ENCODE measurements around the gene BAIAP2L2.
"Not testable (repeated sequence)": the region's sequence is repeated elsewhere in the genome, so short reads cannot be mapped to it uniquely, and the experiment has no call there.

BAIAP2L2 gene

GRCh38 chr22:38080474-38080849 is 30.0 kb downstream of the BAIAP2L2 start:
- DNase-seq: no peak

- DNase-seq: no peak
Observed at GRCh38 chr22:38079804-38080203, 30.7 kb downstream of the BAIAP2L2 start.

- DNase-seq: not testable (repeated sequence)
Observed at GRCh38 chr22:38079208-38079607, 31.3 kb downstream of the BAIAP2L2 start.

- no peak for DNase-seq
Observed at GRCh38 chr22:38078046-38078840, 32.2 kb downstream of the BAIAP2L2 start.

- no peak for DNase-seq
Observed at GRCh38 chr22:38077595-38077994, 32.9 kb downstream of the BAIAP2L2 start.

- DNase-seq: no peak
Observed at GRCh38 chr22:38077096-38077495, 33.4 kb downstream of the BAIAP2L2 start.

- no peak for DNase-seq
Observed at GRCh38 chr22:38075961-38076360, 34.5 kb downstream of the BAIAP2L2 start.

- DNase-seq: no peak
Observed at GRCh38 chr22:38075105-38075825, 35.2 kb downstream of the BAIAP2L2 start.

- DNase-seq: no peak
Observed at GRCh38 chr22:38074181-38075104, 36.0 kb downstream of the BAIAP2L2 start.

GRCh38 chr22:38073150-38074130 is 37.0 kb downstream of the BAIAP2L2 start:
- DNase-seq: no peak

GRCh38 chr22:38072322-38073149 is 37.9 kb downstream of the BAIAP2L2 start:
- no peak for DNase-seq

GRCh38 chr22:38071421-38072321 is 38.8 kb downstream of the BAIAP2L2 start:
- DNase-seq: no peak

- no peak for DNase-seq
Observed at GRCh38 chr22:38070250-38070921, 40.1 kb downstream of the BAIAP2L2 start.

- no peak for DNase-seq
Observed at GRCh38 chr22:38069372-38070249, 40.9 kb downstream of the BAIAP2L2 start.

- no peak for DNase-seq
Observed at GRCh38 chr22:38068641-38069371, 41.7 kb downstream of the BAIAP2L2 start.

- DNase-seq: no peak
Observed at GRCh38 chr22:38067761-38068360, 42.6 kb downstream of the BAIAP2L2 start.

- no peak for DNase-seq
Observed at GRCh38 chr22:38067028-38067415, 43.5 kb downstream of the BAIAP2L2 start.

Data from activated naive CD4-positive, alpha-beta T cell treated with Interleukin-2 at 50 U/mL for 16 hours (primary cell).